ENCODE data around the gene GALNT18. TPM values are rescaled to one million over a fixed set of nuclear protein-coding genes. Genes with fewer than 3 reads are reported as not detected.

GALNT18 gene
- total and polyA plus RNA-seq, 4 donors, result 2.1 to 11.0 (median 3.8) TPM

- TF ChIP-seq FOXA2 (IDR thresholded peaks at IDR 0.05), result no peak
- TF ChIP-seq FOXA1 (IDR thresholded peaks at IDR 0.05), result no peak
- no peak for TF ChIP-seq ATF3 (IDR thresholded peaks at IDR 0.05)
- TF ChIP-seq YY1 (IDR thresholded peaks at IDR 0.05), result no peak
- TF ChIP-seq SP1 (IDR thresholded peaks at IDR 0.05), result no peak
- no peak for TF ChIP-seq NR2F2 (IDR thresholded peaks at IDR 0.05)
Measured at GRCh38 chr11:11472106-11472505, 149.7 kb downstream of the GALNT18 start (continued).

- no peaks in the 10 kb centered on the region for H3K4me1 ChIP-seq (ENCODE audit: control insufficient read depth in 4 of 4, insufficient read depth in 4 of 4, low read length in 3 of 4)
- WGBS, result 76% methylated on average over 4 of the region's 4 CpGs
- TF ChIP-seq GABPA (IDR thresholded peaks at IDR 0.05 in 1 of 2, conservative IDR thresholded peaks at IDR 0.05 in 1 of 2), result no peak
- TF ChIP-seq TAF1 (conservative IDR thresholded peaks at IDR 0.05), result no peak
- TF ChIP-seq EGR1 (IDR thresholded peaks at IDR 0.05; ENCODE audit: low read depth in 2 of 2), result no peak
- TF ChIP-seq ZBTB33 (IDR thresholded peaks at IDR 0.05), result no peak
- no peak for TF ChIP-seq REST (IDR thresholded peaks at IDR 0.05)
- no peak for TF ChIP-seq YY1 (IDR thresholded peaks at IDR 0.05)
- TF ChIP-seq NR2F2 (IDR thresholded peaks at IDR 0.05), result no peak
- TF ChIP-seq, protein P1, sequence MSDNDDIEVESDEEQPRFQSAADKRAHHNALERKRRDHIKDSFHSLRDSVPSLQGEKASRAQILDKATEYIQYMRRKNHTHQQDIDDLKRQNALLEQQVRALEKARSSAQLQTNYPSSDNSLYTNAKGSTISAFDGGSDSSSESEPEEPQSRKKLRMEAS (IDR thresholded peaks at IDR 0.05), result no peak
- TF ChIP-seq HNF4A (conservative IDR thresholded peaks at IDR 0.05), result no peak
- TF ChIP-seq FOXA2 (IDR thresholded peaks at IDR 0.05), result no peak
- TF ChIP-seq SP1 (IDR thresholded peaks at IDR 0.05), result no peak
- no peak for TF ChIP-seq CTCF (IDR thresholded peaks at IDR 0.05; ENCODE audit: low read depth, low read length, missing input control)
- TF ChIP-seq RAD21 (IDR thresholded peaks at IDR 0.05), result no peak
- no peak for TF ChIP-seq JUND (IDR thresholded peaks at IDR 0.05)
- no peak for TF ChIP-seq ATF3 (IDR thresholded peaks at IDR 0.05)
- no peak for TF ChIP-seq HNF4G (IDR thresholded peaks at IDR 0.05)
Measured at GRCh38 chr11:11471201-11471600, 150.6 kb downstream of the GALNT18 start.

More at GRCh38 chr11:11471201-11471600, 150.6 kb downstream of the GALNT18 start:
- Histone ChIP-seq H3K36me3 (ENCODE audit: control insufficient read depth in 4 of 4, insufficient read depth in 3 of 4, low read depth in 1 of 4, low read length in 3 of 4) (no peaks in the 10 kb centered on the region), H3K27me3 (ENCODE audit: control insufficient read depth in 4 of 4, insufficient read depth in 4 of 4, low read length in 3 of 4) (no peaks in the 10 kb centered on the region), H3K9me3 (ENCODE audit: control insufficient read depth in 4 of 4, low read length in 3 of 4) (no peaks in the 10 kb centered on the region), H3K4me3 (ENCODE audit: low read depth in 1 of 3, low read length in 3 of 3) (no peak overlapping the region), H3K27ac (ENCODE audit: low read depth in 1 of 2, low read length in 2 of 2) (no peak overlapping the region), H3K9ac (ENCODE audit: low read depth in 1 of 2, low read length in 2 of 2) (no peak overlapping the region)
- DNase-seq (ENCODE audit: low spot score), result no peak

All from liver (tissue), 9 donors.